ENCODE measurements around the gene MRPS12.

The MRPS12 gene

GRCh38 chr19:38912600-38913514, 17.9 kb upstream of the MRPS12 start:
- H3K27me3 ChIP-seq (ENCODE audit: control insufficient read depth, insufficient read depth, low read length): no peaks in the 10 kb centered on the region

GRCh38 chr19:38913958-38914357, 16.8 kb upstream of the MRPS12 start:
- no peaks in the 10 kb centered on the region for H3K9me3 ChIP-seq (replicated peaks; ENCODE audit: low read length)
- no peaks in the 10 kb centered on the region for H3K27me3 ChIP-seq (ENCODE audit: control insufficient read depth, insufficient read depth, low read length)
- peaks cover 4% of the 10 kb centered on the region for H3K4me1 ChIP-seq (ENCODE audit: control insufficient read depth, insufficient read depth, low read length)
- H3K4me2 ChIP-seq (ENCODE audit: low read length): no peak overlapping the region
- H3K4me3 ChIP-seq (ENCODE audit: low read length): no peak overlapping the region
- H3K36me3 ChIP-seq (ENCODE audit: insufficient read depth, low read length): no peaks in the 10 kb centered on the region
- no peak overlapping the region for H3K9ac ChIP-seq (ENCODE audit: low read depth, low read length)

More at GRCh38 chr19:38912600-38913514, 17.9 kb upstream of the MRPS12 start:
- peaks cover 2% of the 10 kb centered on the region for H3K36me3 ChIP-seq (ENCODE audit: insufficient read depth, low read length)
- H3K4me3 ChIP-seq (ENCODE audit: low read length): no peak overlapping the region
- no peak overlapping the region for H3K4me2 ChIP-seq (ENCODE audit: low read length)
- peaks cover 4% of the 10 kb centered on the region for H3K4me1 ChIP-seq (ENCODE audit: control insufficient read depth, insufficient read depth, low read length)
- no peaks in the 10 kb centered on the region for H3K9me3 ChIP-seq (replicated peaks; ENCODE audit: low read length)
- no peak overlapping the region for H3K9ac ChIP-seq (ENCODE audit: low read depth, low read length)

GRCh38 chr19:38915329-38916321, 15.1 kb upstream of the MRPS12 start:
- Histone ChIP-seq H3K4me1 (ENCODE audit: control insufficient read depth, insufficient read depth, low read length) (peaks cover 4% of the 10 kb centered on the region), H3K9me3 (replicated peaks; ENCODE audit: low read length) (no peaks in the 10 kb centered on the region), H3K4me3 (ENCODE audit: low read length) (no peak overlapping the region), H3K4me2 (ENCODE audit: low read length) (no peak overlapping the region), H3K36me3 (ENCODE audit: insufficient read depth, low read length) (peaks cover 5% of the 10 kb centered on the region), H3K9ac (ENCODE audit: low read depth, low read length) (no peak overlapping the region), H3K27me3 (ENCODE audit: control insufficient read depth, insufficient read depth, low read length) (no peaks in the 10 kb centered on the region)

- H3K27me3 ChIP-seq (ENCODE audit: control insufficient read depth, insufficient read depth, low read length): no peaks in the 10 kb centered on the region
- no peak overlapping the region for H3K9ac ChIP-seq (ENCODE audit: low read depth, low read length)
- H3K4me1 ChIP-seq (ENCODE audit: control insufficient read depth, insufficient read depth, low read length): peaks cover 4% of the 10 kb centered on the region
- H3K4me2 ChIP-seq (ENCODE audit: low read length): no peak overlapping the region
- no peaks in the 10 kb centered on the region for H3K9me3 ChIP-seq (replicated peaks; ENCODE audit: low read length)
- peaks cover 18% of the 10 kb centered on the region for H3K36me3 ChIP-seq (ENCODE audit: insufficient read depth, low read length)
- H3K4me3 ChIP-seq (ENCODE audit: low read length): no peak overlapping the region
Observed at GRCh38 chr19:38917516-38917915, 13.2 kb upstream of the MRPS12 start.

- no peaks in the 10 kb centered on the region for H3K9me3 ChIP-seq (replicated peaks; ENCODE audit: low read length)
- H3K27me3 ChIP-seq (ENCODE audit: control insufficient read depth, insufficient read depth, low read length): no peaks in the 10 kb centered on the region
- H3K36me3 ChIP-seq (ENCODE audit: insufficient read depth, low read length): peaks cover 18% of the 10 kb centered on the region
- H3K4me1 ChIP-seq (ENCODE audit: control insufficient read depth, insufficient read depth, low read length): peaks cover 2% of the 10 kb centered on the region
- H3K4me2 ChIP-seq (ENCODE audit: low read length): no peak overlapping the region
- no peak overlapping the region for H3K4me3 ChIP-seq (ENCODE audit: low read length)
- H3K9ac ChIP-seq (ENCODE audit: low read depth, low read length): no peak overlapping the region
Observed at GRCh38 chr19:38917921-38918491, 12.7 kb upstream of the MRPS12 start.

GRCh38 chr19:38918526-38918925, 12.2 kb upstream of the MRPS12 start:
- Histone ChIP-seq H3K4me2 (ENCODE audit: low read length) (no peak overlapping the region), H3K9me3 (replicated peaks; ENCODE audit: low read length) (no peaks in the 10 kb centered on the region), H3K36me3 (ENCODE audit: insufficient read depth, low read length) (peaks cover 18% of the 10 kb centered on the region)

GRCh38 chr19:38919837-38920601, 10.7 kb upstream of the MRPS12 start:
- H3K9ac ChIP-seq (ENCODE audit: low read depth, low read length): no peak overlapping the region
- H3K36me3 ChIP-seq (ENCODE audit: insufficient read depth, low read length): peaks cover 26% of the 10 kb centered on the region
- H3K27me3 ChIP-seq (ENCODE audit: control insufficient read depth, insufficient read depth, low read length): no peaks in the 10 kb centered on the region
- H3K9me3 ChIP-seq (replicated peaks; ENCODE audit: low read length): no peaks in the 10 kb centered on the region
- no peak overlapping the region for H3K4me3 ChIP-seq (ENCODE audit: low read length)
- H3K4me2 ChIP-seq (ENCODE audit: low read length): no peak overlapping the region
- no peaks in the 10 kb centered on the region for H3K4me1 ChIP-seq (ENCODE audit: control insufficient read depth, insufficient read depth, low read length)

More at GRCh38 chr19:38918526-38918925, 12.2 kb upstream of the MRPS12 start:
- no peak overlapping the region for H3K4me3 ChIP-seq (ENCODE audit: low read length)
- H3K4me1 ChIP-seq (ENCODE audit: control insufficient read depth, insufficient read depth, low read length): no peaks in the 10 kb centered on the region
- H3K9ac ChIP-seq (ENCODE audit: low read depth, low read length): no peak overlapping the region
- no peaks in the 10 kb centered on the region for H3K27me3 ChIP-seq (ENCODE audit: control insufficient read depth, insufficient read depth, low read length)

- Histone ChIP-seq H3K36me3 (ENCODE audit: insufficient read depth, low read length) (peaks cover 33% of the 10 kb centered on the region), H3K4me2 (ENCODE audit: low read length) (no peak overlapping the region), H3K27me3 (ENCODE audit: control insufficient read depth, insufficient read depth, low read length) (no peaks in the 10 kb centered on the region), H3K4me3 (ENCODE audit: low read length) (no peak overlapping the region), H3K4me1 (ENCODE audit: control insufficient read depth, insufficient read depth, low read length) (no peaks in the 10 kb centered on the region), H3K9ac (ENCODE audit: low read depth, low read length) (no peak overlapping the region), H3K9me3 (replicated peaks; ENCODE audit: low read length) (no peaks in the 10 kb centered on the region)
Observed at GRCh38 chr19:38920602-38921419, 9.9 kb upstream of the MRPS12 start.

- Histone ChIP-seq H3K4me2 (ENCODE audit: low read length) (no peak overlapping the region), H3K9ac (ENCODE audit: low read depth, low read length) (no peak overlapping the region), H3K36me3 (ENCODE audit: insufficient read depth, low read length) (peaks cover 35% of the 10 kb centered on the region), H3K9me3 (replicated peaks; ENCODE audit: low read length) (no peaks in the 10 kb centered on the region), H3K4me3 (ENCODE audit: low read length) (no peak overlapping the region), H3K4me1 (ENCODE audit: control insufficient read depth, insufficient read depth, low read length) (no peaks in the 10 kb centered on the region), H3K27me3 (ENCODE audit: control insufficient read depth, insufficient read depth, low read length) (no peaks in the 10 kb centered on the region)
Observed at GRCh38 chr19:38921420-38922274, 9.1 kb upstream of the MRPS12 start.

Measured in skeletal muscle satellite cell (primary cell).